Stomach smooth muscle (tissue), 2 donors: ENCODE data around the gene AKR1C1.
"Not testable (repeated sequence)": the region's sequence is repeated elsewhere in the genome, so short reads cannot be mapped to it uniquely, and the experiment has no call there.

Experiments used
- H3K27ac ChIP-seq: one replicate; pipeline ENCODE4 v1.7.0; 2013; ENCODE audit warnings: mild to moderate bottlenecking, low read length, inconsistent platforms
- H3K27me3 ChIP-seq, 2 donors: one replicate each; pipeline ENCODE4 v1.7.0; 2013; ENCODE audit warnings: low read length in 2 of 2; ENCODE audit not compliant: insufficient read depth in 2 of 2, control insufficient read depth in 1 of 2
- H3K36me3 ChIP-seq, 2 donors: one replicate each; pipeline ENCODE4 v1.7.0; 2013; ENCODE audit warnings: low read length in 2 of 2; ENCODE audit not compliant: control insufficient read depth in 2 of 2, insufficient read depth in 2 of 2
- H3K4me1 ChIP-seq: one replicate; pipeline ENCODE4 v1.7.0; 2013; ENCODE audit warnings: low read length; ENCODE audit not compliant: control insufficient read depth, insufficient read depth
- H3K4me3 ChIP-seq, 2 donors: one replicate each; pipeline ENCODE4 v1.7.0; 2013; ENCODE audit warnings: low read length in 2 of 2
- H3K9ac ChIP-seq, 2 donors: one replicate each; pipeline ENCODE4 v1.7.0; 2013; ENCODE audit warnings: low read length in 2 of 2, mild to moderate bottlenecking in 1 of 2
- H3K9me3 ChIP-seq, 2 donors: one replicate each; pipeline ENCODE4 v1.7.0; 2013; ENCODE audit warnings: low read length in 2 of 2; ENCODE audit not compliant: control insufficient read depth in 2 of 2
- donor health status: healthy.
- donor health status: Pancreatic carcinoma.

Gene AKR1C1

DNA sequence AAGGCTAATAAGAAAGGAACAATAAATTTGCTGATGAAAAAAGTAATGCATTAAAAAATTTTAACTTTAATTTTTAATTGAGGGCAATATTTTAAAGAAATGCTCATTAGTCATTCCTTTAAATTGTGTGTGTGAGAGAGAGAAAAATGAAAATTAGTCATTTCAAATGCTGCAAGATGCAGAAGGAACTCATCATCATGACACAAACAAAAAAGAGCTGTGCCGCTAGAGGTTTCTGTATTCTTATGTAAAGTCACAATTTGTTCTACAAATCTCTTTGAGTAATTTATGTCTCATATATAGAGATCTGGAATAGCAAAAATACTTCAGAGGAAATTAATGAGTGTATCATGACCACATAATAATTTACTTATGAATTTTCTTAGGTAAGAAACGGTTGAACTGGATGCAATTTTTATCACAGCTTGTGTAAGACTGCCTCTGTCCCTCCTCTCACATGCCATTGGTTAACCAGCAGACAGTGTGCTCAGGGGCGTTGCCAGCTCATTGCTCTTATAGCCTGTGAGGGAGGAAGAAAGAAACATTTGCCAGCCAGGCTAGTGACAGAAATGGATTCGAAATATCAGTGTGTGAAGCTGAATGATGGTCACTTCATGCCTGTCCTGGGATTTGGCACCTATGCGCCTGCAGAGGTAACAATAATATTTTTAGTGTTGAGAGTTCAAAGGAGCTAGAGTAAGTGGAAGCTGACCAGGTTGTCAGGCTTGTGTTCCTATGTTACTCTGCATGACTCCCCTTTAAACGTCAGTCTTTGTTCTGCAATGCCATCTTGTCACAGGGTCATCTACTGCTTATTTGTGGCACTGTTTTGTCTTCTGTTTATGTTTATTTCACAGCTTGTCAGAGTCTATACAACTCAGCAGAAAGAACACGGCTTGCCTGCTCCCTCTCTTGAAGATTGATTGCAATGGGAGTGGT, at the start of gene AKR1C1:
Gene AKR1C1, plus strand, starts transcription at position 540 of the 939 bp plus-strand sequence. Its CDS starts 30 bp downstream, at position 570.
- peak within 1 kb of the TSS; percentile 35 to 63 for H3K4me3 ChIP-seq
- H3K9ac ChIP-seq, H3K27ac ChIP-seq, H3K27me3 ChIP-seq, H3K9me3 ChIP-seq, H3K4me1 ChIP-seq, H3K36me3 ChIP-seq: not testable (repeated sequence)

DNA sequence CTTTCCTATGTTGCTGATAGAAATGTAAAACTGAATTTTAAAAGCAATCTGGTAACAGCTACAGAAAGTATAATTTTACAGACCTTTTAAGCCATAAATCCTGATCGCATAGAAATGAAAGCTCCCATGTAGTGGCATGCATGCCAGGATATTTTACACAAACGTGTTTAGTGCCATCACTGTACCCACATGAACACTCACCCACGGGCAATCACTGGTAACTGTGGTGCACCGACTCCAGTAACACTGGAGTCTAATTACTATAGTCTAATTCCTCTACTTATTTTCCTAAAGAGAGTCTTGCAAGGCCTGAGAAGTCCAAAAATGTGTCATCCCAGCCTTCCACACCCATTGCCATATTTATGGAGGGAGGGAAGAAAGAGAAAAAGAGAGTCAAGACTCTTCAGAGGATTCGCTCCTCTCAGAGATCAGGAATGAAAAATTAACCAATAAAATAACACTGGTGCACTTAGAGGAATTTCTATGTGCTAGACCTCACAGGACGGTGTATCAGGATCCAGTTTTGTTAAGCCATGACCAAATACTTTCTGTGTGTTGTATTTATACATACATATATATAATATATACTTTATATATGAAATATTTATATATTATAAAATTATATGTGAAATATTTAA, 48.9 kb upstream of the AKR1C1 start:
- Histone ChIP-seq H3K9ac (no peak overlapping the region), H3K36me3 (no peaks in the 10 kb centered on the region), H3K9me3 (no peaks in the 10 kb centered on the region), H3K4me3 (no peak overlapping the region), H3K27me3 (no peaks in the 10 kb centered on the region), H3K4me1 (no peaks in the 10 kb centered on the region), H3K27ac (no peak overlapping the region)

DNA sequence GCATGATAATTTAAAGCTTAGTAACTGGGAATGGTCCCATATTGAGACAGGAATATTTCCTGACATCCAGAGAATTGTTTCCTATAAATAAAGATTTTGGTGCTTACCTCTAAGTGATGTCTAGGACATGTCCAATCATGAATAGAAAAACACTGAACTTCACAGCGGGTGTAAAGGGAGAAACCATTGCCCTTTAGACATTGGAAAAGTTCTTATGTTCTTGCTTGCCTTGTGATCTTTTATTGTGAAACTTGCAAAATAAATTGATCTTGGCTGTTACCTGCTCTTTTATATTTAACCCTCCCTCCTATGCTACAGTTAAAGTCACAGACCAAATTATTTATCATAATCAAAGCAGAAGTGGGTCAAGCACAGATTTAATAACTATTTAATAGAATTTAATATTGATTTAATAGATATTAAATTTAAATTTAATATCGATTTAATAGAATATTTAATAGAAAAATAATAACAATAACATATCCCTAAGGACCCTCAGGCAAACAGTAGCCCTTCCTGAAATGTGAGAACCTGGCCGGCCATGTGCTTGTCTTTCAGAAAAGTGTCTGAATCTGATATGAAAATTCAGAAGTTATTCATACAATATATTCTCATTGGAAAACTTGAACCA, 47.0 kb upstream of the AKR1C1 start:
- Histone ChIP-seq H3K9ac (no peak overlapping the region), H3K4me3 (no peak overlapping the region), H3K9me3 (no peaks in the 10 kb centered on the region), H3K27ac (no peak overlapping the region), H3K27me3 (no peaks in the 10 kb centered on the region), H3K36me3 (no peaks in the 10 kb centered on the region), H3K4me1 (no peaks in the 10 kb centered on the region)

- H3K9me3 ChIP-seq, result no peaks in the 10 kb centered on the region
- H3K36me3 ChIP-seq, result no peaks in the 10 kb centered on the region
- no peaks in the 10 kb centered on the region for H3K27me3 ChIP-seq
- no peak overlapping the region for H3K27ac ChIP-seq
- H3K4me3 ChIP-seq, result no peak overlapping the region
- no peaks in the 10 kb centered on the region for H3K4me1 ChIP-seq
- H3K9ac ChIP-seq, result no peak overlapping the region
These were observed 45.0 kb upstream of the AKR1C1 start for GRCh38 chr10:4918236-4918635.

DNA sequence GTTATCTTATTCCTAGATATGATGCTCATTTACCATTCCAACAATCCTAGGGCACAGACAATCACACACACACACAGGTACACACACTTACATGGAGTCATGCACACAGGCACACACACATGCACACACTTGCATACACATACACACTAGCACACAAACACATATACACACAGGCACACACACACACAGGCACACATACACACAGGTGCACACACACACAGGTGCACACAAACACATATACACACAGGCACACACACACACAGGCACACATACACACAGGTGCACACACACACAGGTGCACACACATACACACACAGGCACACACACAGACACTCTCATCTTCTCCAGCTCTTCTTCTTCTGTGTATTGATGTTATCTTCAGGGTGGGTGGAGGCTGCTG, 38.7 kb upstream of the AKR1C1 start:
- not testable (repeated sequence) for H3K4me3 ChIP-seq, H3K27me3 ChIP-seq, H3K9me3 ChIP-seq, H3K9ac ChIP-seq, H3K36me3 ChIP-seq, H3K4me1 ChIP-seq, H3K27ac ChIP-seq

- Histone ChIP-seq H3K4me1 (no peaks in the 10 kb centered on the region), H3K9me3 (peaks cover 5 to 10% of the 10 kb centered on the region in 2 donors), H3K9ac (no peak overlapping the region), H3K27ac (no peak overlapping the region), H3K4me3 (no peak overlapping the region), H3K27me3 (no peaks in the 10 kb centered on the region), H3K36me3 (no peaks in the 10 kb centered on the region)
These were observed 36.8 kb upstream of the AKR1C1 start for GRCh38 chr10:4926400-4926799.

DNA sequence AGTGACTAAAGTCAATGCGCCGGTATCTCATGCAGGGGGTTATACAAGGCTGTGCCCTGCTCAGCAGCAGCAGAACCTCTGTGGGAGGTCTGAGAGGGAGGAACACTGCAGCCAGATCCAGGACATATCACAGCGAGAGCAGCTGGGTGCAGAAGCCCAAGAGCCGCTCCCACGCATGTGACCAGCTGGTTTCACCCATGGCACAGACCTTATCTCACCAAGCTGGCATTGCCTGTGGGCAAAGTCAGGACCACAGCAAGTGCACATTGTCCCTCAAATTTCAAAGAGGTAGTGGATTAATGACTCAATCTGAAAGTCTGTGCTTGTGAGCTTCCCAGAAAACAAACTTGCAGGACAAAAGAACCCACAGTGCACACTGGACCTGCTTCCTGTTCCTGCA, 31.6 kb upstream of the AKR1C1 start:
- H3K27ac ChIP-seq, result no peak overlapping the region
- no peak overlapping the region for H3K4me3 ChIP-seq
- H3K9me3 ChIP-seq, result peaks cover 4 to 5% of the 10 kb centered on the region in 2 donors
- no peaks in the 10 kb centered on the region for H3K27me3 ChIP-seq
- no peaks in the 10 kb centered on the region for H3K36me3 ChIP-seq
- no peaks in the 10 kb centered on the region for H3K4me1 ChIP-seq
- H3K9ac ChIP-seq, result no peak overlapping the region

GRCh38 chr10:4934391-4934987, 28.7 kb upstream of the AKR1C1 start:
- no peaks in the 10 kb centered on the region for H3K4me1 ChIP-seq
- no peak overlapping the region for H3K4me3 ChIP-seq
- H3K9ac ChIP-seq, result no peak overlapping the region
- H3K27ac ChIP-seq, result no peak overlapping the region
- H3K27me3 ChIP-seq, result no peaks in the 10 kb centered on the region
- H3K9me3 ChIP-seq, result peaks cover 4 to 5% of the 10 kb centered on the region in 2 donors
- H3K36me3 ChIP-seq, result no peaks in the 10 kb centered on the region

GRCh38 chr10:4937346-4937745, 25.9 kb upstream of the AKR1C1 start:
- no peak overlapping the region for H3K9ac ChIP-seq
- no peaks in the 10 kb centered on the region for H3K4me1 ChIP-seq
- H3K9me3 ChIP-seq, result no peaks in the 10 kb centered on the region
- H3K27me3 ChIP-seq, result no peaks in the 10 kb centered on the region
- no peak overlapping the region for H3K27ac ChIP-seq
- H3K36me3 ChIP-seq, result no peaks in the 10 kb centered on the region
- H3K4me3 ChIP-seq, result no peak overlapping the region

DNA sequence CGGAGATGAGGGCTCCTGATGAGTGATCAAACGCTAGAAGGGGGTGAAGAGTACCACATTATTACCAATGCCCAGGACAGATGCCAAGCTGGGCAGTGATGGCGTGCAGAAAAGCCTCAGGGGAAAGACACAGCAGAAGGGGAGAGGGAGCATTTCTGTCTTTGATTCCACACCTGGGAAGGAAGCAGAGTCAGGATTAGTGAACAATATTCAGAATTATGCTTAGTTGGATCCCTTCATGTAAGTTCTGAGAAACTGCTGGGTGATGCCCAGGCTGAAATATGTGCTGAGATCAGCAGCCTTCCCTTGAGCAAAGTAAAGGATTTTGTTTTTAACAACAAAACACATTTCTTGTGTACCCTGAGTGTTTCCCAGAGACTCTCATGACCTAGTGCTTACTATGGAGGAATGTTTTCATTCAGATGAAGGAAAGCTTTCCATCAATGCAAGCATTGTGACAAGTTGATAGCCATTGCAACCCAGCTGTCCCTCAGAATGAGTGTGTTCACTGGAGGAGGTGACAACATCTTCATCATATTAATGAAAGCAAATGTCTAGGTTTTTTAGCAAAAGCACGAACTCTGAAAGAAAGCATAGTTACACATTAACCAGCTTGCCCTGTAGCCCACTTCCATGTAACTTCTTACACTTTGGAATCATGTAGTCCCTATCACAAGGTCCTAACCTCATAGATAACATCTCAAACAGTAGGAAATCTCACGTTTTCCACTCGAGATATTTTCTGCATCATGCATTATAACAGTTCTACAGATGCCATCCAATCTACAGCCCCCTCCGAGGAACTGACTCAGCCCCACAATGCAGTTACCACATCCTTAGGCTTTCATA, 23.8 kb upstream of the AKR1C1 start:
- no peaks in the 10 kb centered on the region for H3K36me3 ChIP-seq
- no peak overlapping the region for H3K27ac ChIP-seq
- peaks cover 12% of the 10 kb centered on the region for H3K4me1 ChIP-seq
- no peak overlapping the region for H3K4me3 ChIP-seq
- no peaks in the 10 kb centered on the region for H3K27me3 ChIP-seq
- H3K9me3 ChIP-seq, result no peaks in the 10 kb centered on the region
- no peak overlapping the region for H3K9ac ChIP-seq
